HepG2 (cell line): ENCODE results near the gene MESD. TPM values are rescaled to one million over a fixed set of nuclear protein-coding genes. Genes with fewer than 3 reads are reported as not detected.

ENCODE experiments used
- ATAC-seq: fragments of 200-7000 bp; cut with Tn5 transposase; 3 replicates; pipeline ENCODE4 v1.9.1; 2020; ENCODE audit warnings: mild to moderate bottlenecking, moderate library complexity
- BruUV-seq: library from RNA; stranded (reverse); fragments of 400-500 nt; replicated peaks from 2 replicates; lab custom pipeline; 2021; lab: Mats Ljungman, UMichigan
- CTCF ChIA-PET: fragments of 300-600 bp; formaldehyde crosslinking; extraction: SDS; loops from one replicate; lab custom pipeline; 2021; ENCODE audit warnings: low total read pairs, inconsistent platforms, low intra/inter-chr PET ratio; lab: Yijun Ruan, JAX
- POLR2A ChIA-PET: fragments of 350-600 bp; sonication (Branson Sonifier 250); formaldehyde crosslinking; loops from one replicate; lab custom pipeline; 2020; ENCODE audit warnings: antibody characterized with exemption, inconsistent platforms; lab: Yijun Ruan, JAX
- DNase-seq: peaks from one replicate; pipeline ENCODE4 v3.0.0-alpha.2; 2015; ENCODE audit warnings: low spot score
- FAIRE-seq: peaks from 3 replicates; lab custom pipeline; 2011; peaks lifted over from hg19 to GRCh38; lab: Jason Lieb, UNC
- H2AFZ ChIP-seq: one replicate; pipeline ENCODE4 v1.6.1; 2011; ENCODE audit warnings: low read length, inconsistent platforms
- H3K27ac ChIP-seq: fragments of 300-600 bp; 3 replicates; pipeline ENCODE4 v1.8.0; 2011; ENCODE audit warnings: mixed run types, mild to moderate bottlenecking, mixed read lengths, low read length, inconsistent platforms; ENCODE audit not compliant: insufficient read depth; ENCODE audit errors: extremely low read length
- H3K27me3 ChIP-seq, 2 experiments: fragments of 200-600 bp in 1 of 2; 2 replicates in 1 of 2; 3 replicates in 1 of 2; pipeline versions ENCODE4 v1.6.0 to v1.8.0; 2011; ENCODE audit warnings: low read length in 2 of 2, mild to moderate bottlenecking in 2 of 2, moderate library complexity in 2 of 2, inconsistent platforms in 1 of 2; ENCODE audit not compliant: insufficient read depth in 2 of 2, control insufficient read depth in 1 of 2
- H3K36me3 ChIP-seq, 2 experiments: fragments of 200-600 bp in 1 of 2; replicated peaks in 1 of 2; 2 replicates in 1 of 2; 3 replicates in 1 of 2; pipeline versions ENCODE4 v1.5.1 to v1.8.0; 2011; ENCODE audit warnings: low read length in 2 of 2, inconsistent platforms in 1 of 2; ENCODE audit not compliant: insufficient read depth in 2 of 2, control insufficient read depth in 1 of 2
- H3K4me1 ChIP-seq: 2 replicates; pipeline ENCODE4 v1.5.1; 2012; ENCODE audit warnings: low read length, inconsistent platforms; ENCODE audit not compliant: insufficient read depth
- H3K4me2 ChIP-seq: 2 replicates; pipeline ENCODE4 v1.6.0; 2011; ENCODE audit warnings: low read depth, low read length, inconsistent platforms
- H3K4me3 ChIP-seq, 3 experiments: fragments of 200-600 bp in 1 of 3; sonication (generic), shearing (Covaris generic) in 1 of 3; replicated peaks in 1 of 3; 2 replicates each; pipeline ENCODE4 v1.5.1; 2011 to 2016; ENCODE audit warnings: low read length in 3 of 3, inconsistent platforms in 2 of 3, low read depth in 2 of 3, mild to moderate bottlenecking in 2 of 3, control low read depth in 1 of 3, mixed read lengths in 1 of 3; ENCODE audit not compliant: insufficient read depth in 1 of 3
- H3K79me2 ChIP-seq: one replicate; pipeline ENCODE4 v1.6.1; 2011; ENCODE audit warnings: low read length, inconsistent platforms; ENCODE audit not compliant: insufficient read depth
- H3K9ac ChIP-seq: 2 replicates; pipeline ENCODE4 v1.6.0; 2011; ENCODE audit warnings: mild to moderate bottlenecking, low read depth, low read length, inconsistent platforms; ENCODE audit not compliant: insufficient read depth
- H3K9me3 ChIP-seq: 2 replicates; pipeline ENCODE4 v1.5.1; 2012; ENCODE audit warnings: mild to moderate bottlenecking, low read length
- H4K20me1 ChIP-seq: 2 replicates; pipeline ENCODE4 v1.6.0; 2011; ENCODE audit warnings: inconsistent platforms, mild to moderate bottlenecking, low read length, moderate library complexity; ENCODE audit not compliant: insufficient read depth
- CC2D1A ChIP-seq: sonication (generic); formaldehyde crosslinking; IDR thresholded peaks from 2 replicates; pipeline ENCODE4 v1.8.1; 2023; ENCODE audit warnings: mild to moderate bottlenecking, missing genetic modification reagents
- HMG20B ChIP-seq: conservative IDR thresholded peaks from 2 replicates; pipeline ENCODE4 v1.6.1; 2016; ENCODE audit warnings: missing genetic modification reagents, missing compliant biosample characterization
- NPAS2 ChIP-seq: sonication (generic); formaldehyde crosslinking; IDR thresholded peaks from 2 replicates; pipeline ENCODE4 v1.8.0; 2022; ENCODE audit warnings: mild to moderate bottlenecking, missing genetic modification reagents, borderline replicate concordance
- RBAK ChIP-seq: sonication (generic); formaldehyde crosslinking; IDR thresholded peaks from 2 replicates; pipeline ENCODE4 v1.5.1; 2020; ENCODE audit warnings: mild to moderate bottlenecking, missing genetic modification reagents
- TBL1XR1 ChIP-seq: fragments of 150-350 bp; IDR thresholded peaks from 2 replicates; pipeline ENCODE4 v1.6.1; 2014; ENCODE audit warnings: borderline replicate concordance, low read length; ENCODE audit not compliant: partially characterized antibody
- ZBTB7B ChIP-seq: sonication (generic); formaldehyde crosslinking; IDR thresholded peaks from 2 replicates; pipeline ENCODE4 v1.4.0; 2020; ENCODE audit warnings: missing genetic modification reagents
- ZNF138 ChIP-seq: sonication (generic); formaldehyde crosslinking; IDR thresholded peaks from 2 replicates; pipeline ENCODE4 v1.5.0; 2020; ENCODE audit warnings: mild to moderate bottlenecking, low read depth, missing genetic modification reagents
- ZNF629 ChIP-seq: sonication (generic); formaldehyde crosslinking; conservative IDR thresholded peaks from 2 replicates; pipeline ENCODE4 v1.5.0; 2020; ENCODE audit warnings: missing genetic modification reagents
- WGBS: methylation state at CpG from one replicate; pipeline ENCODE4 v1.1.6; 2017; ENCODE audit warnings: low lambda C conversion rate; 5-methylcytosine and 5-hydroxymethylcytosine counted together
- in situ Hi-C: cut with HindIII; loops from 2 replicates; pipeline ENCODE4 v1.10.0; 2017; ENCODE audit warnings: low pct_unique_long_range_greater_than_20kb; ENCODE audit not compliant: extremely low pct_ligation_motif_present
- intact Hi-C: fragments of 100-400 bp; cut with micrococcal nuclease; formaldehyde crosslinking; loops from one replicate; pipeline ENCODE4 v1.10.0; 2022; ENCODE audit not compliant: unreplicated experiment
- polyA plus RNA-seq, 8 experiments: library from polyadenylated mRNA; depleted of rRNA in 3 of 8; stranded (reverse) in 7 of 8; unstranded in 1 of 8; fragments of >200 nt; fragmentation: Illumina TruSeq in 4 of 8; extraction: Trizol in 4 of 8; gene quantifications; 2 replicates each; pipeline versions ENCODE4 v1.2.1 to v1.2.3, GENCODE V29; 2011 to 2016; ENCODE audit warnings: low read depth in 4 of 8, missing spikeins in 1 of 8, mixed read lengths in 1 of 8; ENCODE audit not compliant: insufficient read depth in 1 of 8
- total RNA-seq, 5 experiments: library from RNA; depleted of rRNA; stranded (reverse); fragments of >200 nt; fragmentation: Illumina TruSeq; extraction: Trizol; gene quantifications; 2 replicates each; pipeline ENCODE4 v1.2.3, GENCODE V29; 2016; ENCODE audit warnings: low read depth in 1 of 5
- TF ChIP-seq, protein P1 (sequence below): sonication (generic); formaldehyde crosslinking; IDR thresholded peaks from 2 replicates; pipeline ENCODE4 v1.8.0; 2022; ENCODE audit warnings: missing genetic modification reagents, mild to moderate bottlenecking, borderline replicate concordance
- TF ChIP-seq, protein P2 (sequence below): IDR thresholded peaks from 2 replicates; pipeline ENCODE4 v1.6.1; 2016; ENCODE audit warnings: mild to moderate bottlenecking

Gene MESD
- total and polyA plus RNA-seq, 2 of the 13 experiments (the other 11 are each of a cell fraction or from before 2014, with no cell fraction given), result 18.0 to 46.2 TPM

DNA sequence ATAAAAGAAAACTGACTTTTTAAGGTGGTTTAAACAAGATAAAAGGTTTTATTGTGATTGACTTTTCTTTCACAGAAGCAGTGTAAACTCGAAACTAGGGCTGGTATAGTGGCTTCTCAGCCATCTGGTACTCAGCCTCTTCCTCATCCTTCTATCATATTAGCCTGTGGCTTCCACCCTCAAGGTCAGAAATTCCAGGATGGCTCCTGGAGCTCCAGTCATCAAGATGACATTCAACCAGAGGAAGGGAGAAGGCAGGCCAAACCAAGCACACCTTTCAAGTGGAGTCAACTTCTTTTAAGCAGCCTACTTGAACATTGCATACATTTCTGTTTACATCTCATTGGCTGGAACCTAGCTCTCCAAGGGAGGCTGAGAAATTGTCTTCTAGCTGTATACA, 1.3 kb upstream of the MESD start:
- Histone ChIP-seq H3K4me2 (peak overlapping the region; percentile 80; the same call in 1 of the 2 replicates), H3K36me3 (no peaks in the 10 kb centered on the region), H3K4me1 (peaks cover 36% of the 10 kb centered on the region), H3K4me3 (no peak overlapping the region), H3K27ac (no peak overlapping the region), H4K20me1 (peaks cover 2% of the 10 kb centered on the region; the same call in 1 of the 2 replicates), H3K79me2 (peaks cover 33% of the 10 kb centered on the region), H2AFZ (no peak overlapping the region), H3K27me3 (no peaks in the 10 kb centered on the region; a peak in 1 of 5 replicates), H3K9me3 (no peaks in the 10 kb centered on the region), H3K9ac (no peak overlapping the region)
- ATAC-seq (no peak), DNase-seq (no peak), FAIRE-seq (no peak)
- ChIA-PET POLR2A (interaction anchor here (1.5 to 2.3 kb wide), 2 partner anchors 10 to 151 kb away, joined by 3 to 10 read pairs; partner anchors contain the start of gene TLNRD1), CTCF (no interaction called here)
- WGBS, result 95% methylated on average over 1 of the region's 1 CpG
- in situ Hi-C loops, result no loop called here
- TF ChIP-seq, protein P1, sequence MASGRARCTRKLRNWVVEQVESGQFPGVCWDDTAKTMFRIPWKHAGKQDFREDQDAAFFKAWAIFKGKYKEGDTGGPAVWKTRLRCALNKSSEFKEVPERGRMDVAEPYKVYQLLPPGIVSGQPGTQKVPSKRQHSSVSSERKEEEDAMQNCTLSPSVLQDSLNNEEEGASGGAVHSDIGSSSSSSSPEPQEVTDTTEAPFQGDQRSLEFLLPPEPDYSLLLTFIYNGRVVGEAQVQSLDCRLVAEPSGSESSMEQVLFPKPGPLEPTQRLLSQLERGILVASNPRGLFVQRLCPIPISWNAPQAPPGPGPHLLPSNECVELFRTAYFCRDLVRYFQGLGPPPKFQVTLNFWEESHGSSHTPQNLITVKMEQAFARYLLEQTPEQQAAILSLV (CRISPR knock-in tag), result no peak
- TF ChIP-seq, protein P2, sequence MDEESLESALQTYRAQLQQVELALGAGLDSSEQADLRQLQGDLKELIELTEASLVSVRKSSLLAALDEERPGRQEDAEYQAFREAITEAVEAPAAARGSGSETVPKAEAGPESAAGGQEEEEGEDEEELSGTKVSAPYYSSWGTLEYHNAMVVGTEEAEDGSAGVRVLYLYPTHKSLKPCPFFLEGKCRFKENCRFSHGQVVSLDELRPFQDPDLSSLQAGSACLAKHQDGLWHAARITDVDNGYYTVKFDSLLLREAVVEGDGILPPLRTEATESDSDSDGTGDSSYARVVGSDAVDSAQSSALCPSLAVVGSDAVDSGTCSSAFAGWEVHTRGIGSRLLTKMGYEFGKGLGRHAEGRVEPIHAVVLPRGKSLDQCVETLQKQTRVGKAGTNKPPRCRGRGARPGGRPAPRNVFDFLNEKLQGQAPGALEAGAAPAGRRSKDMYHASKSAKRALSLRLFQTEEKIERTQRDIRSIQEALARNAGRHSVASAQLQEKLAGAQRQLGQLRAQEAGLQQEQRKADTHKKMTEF (CRISPR knock-in tag), result no peak
- TF ChIP-seq CC2D1A (CRISPR knock-in tag) (no peak), HMG20B (CRISPR knock-in tag) (no peak), RBAK (CRISPR knock-in tag) (no peak), NPAS2 (CRISPR knock-in tag) (no peak), ZBTB7B (no peak), ZNF629 (CRISPR knock-in tag) (no peak), TBL1XR1 (no peak), ZNF138 (CRISPR knock-in tag) (no peak)
- BruUV-seq, result no TSS peak
- intact Hi-C loops, result no loop called here
